BLaER1 treated with 17β-estradiol and CSF1 and Interleukin-3, amounts not matched to agents 10 nM and 100 nM (cell line): ENCODE measurements around the gene CORO1A.

Experiments
- H3K27ac ChIP-seq, 11 experiments: shearing (Covaris generic); formaldehyde crosslinking; 2 replicates each; pipeline ENCODE4 v1.8.1; 2022
- H3K27me3 ChIP-seq, 11 experiments: shearing (Covaris generic); formaldehyde crosslinking; 2 replicates each; pipeline ENCODE4 v1.8.1; 2022
- H3K36me3 ChIP-seq, 11 experiments: shearing (Covaris generic); formaldehyde crosslinking; 2 replicates each; pipeline ENCODE4 v1.8.1; 2022
- H3K4me1 ChIP-seq, 10 experiments: shearing (Covaris generic); formaldehyde crosslinking; 2 replicates each; pipeline ENCODE4 v1.8.1; 2022
- H3K4me2 ChIP-seq, 11 experiments: shearing (Covaris generic); formaldehyde crosslinking; 2 replicates each; pipeline ENCODE4 v1.8.1; 2022
- H3K4me3 ChIP-seq, 10 experiments: shearing (Covaris generic); formaldehyde crosslinking; 2 replicates each; pipeline ENCODE4 v1.8.1; 2022
- H3K9ac ChIP-seq, 11 experiments: shearing (Covaris generic); formaldehyde crosslinking; 2 replicates each; pipeline ENCODE4 v1.8.1; 2022
- H3K9me3 ChIP-seq, 11 experiments: shearing (Covaris generic); formaldehyde crosslinking; replicated peaks in 1 of 11; 2 replicates each; pipeline ENCODE4 v1.8.1; 2022
- H4K20me1 ChIP-seq, 11 experiments: shearing (Covaris generic); formaldehyde crosslinking; 2 replicates each; pipeline ENCODE4 v1.8.1; 2022
- Cebpa-rat ChIP-seq, 11 experiments: shearing (Covaris generic); IDR thresholded peaks; 2 replicates each; pipeline ENCODE4 v1.8.1; 2022

CORO1A gene

DNA sequence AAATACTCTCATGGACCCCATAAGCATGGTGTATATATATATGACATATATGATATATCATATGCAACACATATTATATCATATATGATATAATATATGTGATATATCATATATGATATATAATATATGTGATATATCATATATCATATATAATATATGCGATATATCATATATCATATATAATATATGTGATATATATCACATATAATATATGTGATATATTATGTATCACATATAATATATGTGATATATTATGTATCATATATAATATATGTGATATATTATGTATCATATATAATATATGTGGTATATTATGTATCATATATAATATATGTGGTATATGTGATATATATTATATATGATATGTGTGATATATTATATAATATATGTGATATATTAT, 38.5 kb upstream of the CORO1A start:
- H3K27ac ChIP-seq: no peak overlapping the region
- no peaks in the 10 kb centered on the region for H4K20me1 ChIP-seq
- H3K36me3 ChIP-seq: no peaks in the 10 kb centered on the region
- H3K27me3 ChIP-seq: no peaks in the 10 kb centered on the region
- no peak overlapping the region for H3K4me3 ChIP-seq
- H3K9me3 ChIP-seq: peaks cover 14 to 22% (median 19%) of the 10 kb centered on the region in 11 experiments
- no peak overlapping the region for H3K4me2 ChIP-seq
- H3K4me1 ChIP-seq: peaks cover 5 to 19% (median 6%) of the 10 kb centered on the region in 10 experiments; a peak in 19 of 20 replicates
- no peak for TF ChIP-seq Cebpa-rat (IDR thresholded peaks at IDR 0.05)
- no peak overlapping the region for H3K9ac ChIP-seq

DNA sequence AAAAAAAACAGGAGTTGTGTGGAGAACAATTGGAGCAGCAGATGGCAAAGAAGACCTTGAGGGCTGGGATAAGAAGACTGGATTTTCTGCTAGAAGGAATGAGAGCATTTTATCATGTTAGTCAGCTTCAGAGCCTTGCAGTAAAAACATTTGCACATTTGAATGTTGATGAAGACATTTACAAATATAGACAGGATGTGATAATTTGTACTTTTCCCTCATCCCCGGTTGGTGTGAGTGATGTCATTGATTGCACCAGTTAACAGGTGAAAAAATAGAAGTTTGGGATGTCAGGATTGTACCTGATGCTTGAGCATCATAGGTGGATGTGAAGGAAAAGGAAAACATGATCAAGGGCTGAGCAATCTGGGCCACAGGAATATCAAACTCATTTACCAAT, 37.7 kb upstream of the CORO1A start:
- Histone ChIP-seq H3K4me3 (no peak overlapping the region), H3K4me2 (no peak overlapping the region), H3K27ac (no peak overlapping the region), H3K9ac (no peak overlapping the region), H3K9me3 (peaks cover 17 to 28% (median 26%) of the 10 kb centered on the region in 11 experiments), H3K4me1 (peaks cover 0 to 17% (median 0%) of the 10 kb centered on the region in 10 experiments; a peak in 6 of 20 replicates), H4K20me1 (no peaks in the 10 kb centered on the region), H3K27me3 (no peaks in the 10 kb centered on the region), H3K36me3 (no peaks in the 10 kb centered on the region)
- no peak for TF ChIP-seq Cebpa-rat (IDR thresholded peaks at IDR 0.05)

GRCh38 chr16:30147843-30148510, 35.4 kb upstream of the CORO1A start:
- H3K4me2 ChIP-seq: no peak overlapping the region
- H4K20me1 ChIP-seq: no peaks in the 10 kb centered on the region
- no peaks in the 10 kb centered on the region for H3K27me3 ChIP-seq
- H3K9ac ChIP-seq: no peak overlapping the region
- H3K4me3 ChIP-seq: no peak overlapping the region
- no peak overlapping the region for H3K27ac ChIP-seq
- no peak for TF ChIP-seq Cebpa-rat (IDR thresholded peaks at IDR 0.05)
- H3K9me3 ChIP-seq: peaks cover 17 to 35% (median 27%) of the 10 kb centered on the region in 11 experiments
- peaks cover 0 to 13% (median 0%) of the 10 kb centered on the region in 10 experiments; a peak in 5 of 20 replicates for H3K4me1 ChIP-seq
- H3K36me3 ChIP-seq: no peaks in the 10 kb centered on the region

- Histone ChIP-seq H3K4me2 (peak overlapping the region in 2 of 11 experiments; percentile 16 to 28; a peak in 1 of 22 replicates), H3K27ac (peak overlapping the region in 3 of 11 experiments; percentile 12 to 33 (median 18); a peak in 3 of 22 replicates)
These were observed 34.0 kb upstream of the CORO1A start for GRCh38 chr16:30149250-30149930.

DNA sequence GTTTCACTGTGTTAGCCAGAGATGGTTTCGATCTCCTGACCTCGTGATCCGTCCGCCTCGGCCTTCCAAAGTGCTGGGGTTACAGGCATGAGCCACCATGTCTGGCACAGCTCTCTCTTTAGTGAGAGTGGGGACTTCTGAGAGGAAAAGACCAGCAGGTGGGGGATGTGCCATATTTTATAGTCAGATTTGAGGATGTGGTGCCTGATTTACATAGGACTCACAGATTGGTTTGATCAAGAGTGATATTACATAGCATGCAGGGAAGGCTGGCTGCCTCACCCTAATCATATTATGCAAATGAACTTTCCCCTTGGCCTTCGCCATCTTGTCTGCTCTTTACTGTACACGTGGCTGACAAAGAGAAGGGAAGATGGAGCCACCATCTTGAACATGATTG, 32.3 kb upstream of the CORO1A start:
- Histone ChIP-seq H3K4me1 (peaks cover 0 to 9% (median 0%) of the 10 kb centered on the region in 10 experiments; a peak in 5 of 20 replicates), H3K4me2 (no peak overlapping the region), H3K27ac (no peak overlapping the region), H3K9me3 (peaks cover 17 to 35% (median 27%) of the 10 kb centered on the region in 11 experiments), H3K36me3 (no peaks in the 10 kb centered on the region), H3K4me3 (no peak overlapping the region), H3K9ac (no peak overlapping the region), H4K20me1 (no peaks in the 10 kb centered on the region), H3K27me3 (no peaks in the 10 kb centered on the region)
- no peak for TF ChIP-seq Cebpa-rat (IDR thresholded peaks at IDR 0.05)

More at GRCh38 chr16:30149250-30149930, 34.0 kb upstream of the CORO1A start:
- Histone ChIP-seq H4K20me1 (no peaks in the 10 kb centered on the region), H3K36me3 (no peaks in the 10 kb centered on the region), H3K4me1 (peaks cover 0 to 9% (median 0%) of the 10 kb centered on the region in 10 experiments; a peak in 5 of 20 replicates), H3K9ac (no peak overlapping the region), H3K9me3 (peaks cover 17 to 35% (median 27%) of the 10 kb centered on the region in 11 experiments), H3K27me3 (no peaks in the 10 kb centered on the region), H3K4me3 (no peak overlapping the region; a peak in 1 of 20 replicates)
- TF ChIP-seq Cebpa-rat (IDR thresholded peaks at IDR 0.05): no peak

DNA sequence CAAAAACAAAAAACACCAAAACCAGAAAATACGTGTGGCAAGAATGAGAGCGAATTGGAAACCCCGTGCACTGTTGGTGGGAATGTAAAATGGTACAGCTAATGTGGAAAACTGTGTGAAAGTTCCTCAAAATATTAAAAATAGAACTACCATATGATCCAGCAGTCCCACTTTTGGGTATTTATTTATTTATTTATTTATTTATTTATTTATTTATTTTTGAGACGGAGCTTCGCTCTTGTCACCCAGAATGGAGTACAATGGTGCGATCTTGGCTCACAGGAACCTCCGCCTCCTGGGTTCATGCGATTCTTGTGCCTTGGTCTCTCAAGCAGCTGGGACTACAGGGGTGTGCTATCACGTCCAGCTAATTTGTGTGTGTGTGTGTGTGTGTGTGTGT, 30.9 kb upstream of the CORO1A start:
- H3K27ac ChIP-seq: no peak overlapping the region
- TF ChIP-seq Cebpa-rat (IDR thresholded peaks at IDR 0.05): no peak
- H3K36me3 ChIP-seq: no peaks in the 10 kb centered on the region
- H3K4me2 ChIP-seq: no peak overlapping the region
- no peaks in the 10 kb centered on the region for H3K27me3 ChIP-seq
- peaks cover 0 to 9% (median 0%) of the 10 kb centered on the region in 10 experiments; a peak in 5 of 20 replicates for H3K4me1 ChIP-seq
- no peaks in the 10 kb centered on the region for H4K20me1 ChIP-seq
- no peak overlapping the region for H3K4me3 ChIP-seq
- H3K9ac ChIP-seq: no peak overlapping the region
- H3K9me3 ChIP-seq: peaks cover 17 to 35% (median 27%) of the 10 kb centered on the region in 11 experiments

GRCh38 chr16:30155188-30155587, 28.2 kb upstream of the CORO1A start:
- Histone ChIP-seq H3K36me3 (no peaks in the 10 kb centered on the region), H3K4me3 (no peak overlapping the region), H3K4me2 (no peak overlapping the region), H3K9me3 (peaks cover 0 to 13% (median 5%) of the 10 kb centered on the region in 11 experiments; a peak in 17 of 22 replicates), H3K4me1 (peaks cover 0 to 7% (median 0%) of the 10 kb centered on the region in 10 experiments; a peak in 3 of 20 replicates), H4K20me1 (no peaks in the 10 kb centered on the region), H3K9ac (no peak overlapping the region), H3K27me3 (no peaks in the 10 kb centered on the region), H3K27ac (no peak overlapping the region)
- TF ChIP-seq Cebpa-rat (IDR thresholded peaks at IDR 0.05): no peak

- Histone ChIP-seq H3K9ac (no peak overlapping the region), H3K27me3 (no peaks in the 10 kb centered on the region), H3K9me3 (no peaks in the 10 kb centered on the region; a peak in 1 of 22 replicates), H3K36me3 (no peaks in the 10 kb centered on the region), H3K4me2 (no peak overlapping the region), H3K27ac (no peak overlapping the region), H3K4me1 (0 out of 20 replicates have a peak, but pooled peaks cover 0 to 4% (median 0%) of the 10 kb centered on the region in 10 experiments), H4K20me1 (no peaks in the 10 kb centered on the region), H3K4me3 (no peak overlapping the region)
- TF ChIP-seq Cebpa-rat (IDR thresholded peaks at IDR 0.05): no peak
These were observed 26.2 kb upstream of the CORO1A start for GRCh38 chr16:30157214-30157613.

GRCh38 chr16:30163538-30163937, 19.9 kb upstream of the CORO1A start:
- H3K4me1 ChIP-seq: peaks cover 14 to 43% (median 23%) of the 10 kb centered on the region in 10 experiments
- no peaks in the 10 kb centered on the region for H3K27me3 ChIP-seq
- no peaks in the 10 kb centered on the region for H3K36me3 ChIP-seq
- no peak overlapping the region for H3K27ac ChIP-seq
- H3K9me3 ChIP-seq: no peaks in the 10 kb centered on the region; a peak in 1 of 22 replicates
- no peak for TF ChIP-seq Cebpa-rat (IDR thresholded peaks at IDR 0.05)
- peak overlapping the region in 1 of 11 experiments; percentile 4; a peak in 1 of 22 replicates for H3K4me2 ChIP-seq
- no peak overlapping the region for H3K4me3 ChIP-seq
- H3K9ac ChIP-seq: no peak overlapping the region
- H4K20me1 ChIP-seq: no peaks in the 10 kb centered on the region
